ENCODE results near the gene MEGF6.

MEGF6 gene

DNA sequence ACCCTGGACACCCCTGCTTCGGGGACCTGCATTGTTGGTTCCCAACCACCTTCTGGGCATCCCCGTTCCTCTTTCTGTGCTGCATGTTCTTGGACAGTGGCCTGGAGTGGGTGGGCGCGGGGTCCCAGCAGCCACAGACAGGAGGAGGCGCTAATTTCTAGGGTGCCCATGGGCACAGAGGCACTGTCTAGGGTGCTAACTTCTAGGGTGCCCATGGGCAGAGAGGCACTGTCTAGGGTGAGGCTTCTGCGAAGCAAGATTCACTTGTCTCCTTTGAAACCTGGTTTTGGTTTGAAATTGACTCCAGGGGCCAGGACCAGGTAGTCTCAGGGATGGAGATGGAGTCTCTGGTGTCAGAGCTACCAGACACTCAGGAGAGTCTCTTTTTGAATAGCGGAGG, 815 bp upstream of the MEGF6 start:
- no peak for TF ChIP-seq ZNF274 (IDR thresholded peaks at IDR 0.05; ENCODE audit: low read depth, low read length)
- no peak overlapping the region for H3K4me3 ChIP-seq (ENCODE audit: low read length)

GRCh38 chr1:3610527-3611169, 660 bp downstream of the MEGF6 start:
- no peak overlapping the region for H3K4me3 ChIP-seq (ENCODE audit: low read length)
- TF ChIP-seq ZNF274 (IDR thresholded peaks at IDR 0.05; ENCODE audit: low read depth, low read length), result no peak

GRCh38 chr1:3609769-3610526, 1.4 kb downstream of the MEGF6 start:
- no peak for TF ChIP-seq ZNF274 (IDR thresholded peaks at IDR 0.05; ENCODE audit: low read depth, low read length)
- no peak overlapping the region for H3K4me3 ChIP-seq (ENCODE audit: low read length)

DNA sequence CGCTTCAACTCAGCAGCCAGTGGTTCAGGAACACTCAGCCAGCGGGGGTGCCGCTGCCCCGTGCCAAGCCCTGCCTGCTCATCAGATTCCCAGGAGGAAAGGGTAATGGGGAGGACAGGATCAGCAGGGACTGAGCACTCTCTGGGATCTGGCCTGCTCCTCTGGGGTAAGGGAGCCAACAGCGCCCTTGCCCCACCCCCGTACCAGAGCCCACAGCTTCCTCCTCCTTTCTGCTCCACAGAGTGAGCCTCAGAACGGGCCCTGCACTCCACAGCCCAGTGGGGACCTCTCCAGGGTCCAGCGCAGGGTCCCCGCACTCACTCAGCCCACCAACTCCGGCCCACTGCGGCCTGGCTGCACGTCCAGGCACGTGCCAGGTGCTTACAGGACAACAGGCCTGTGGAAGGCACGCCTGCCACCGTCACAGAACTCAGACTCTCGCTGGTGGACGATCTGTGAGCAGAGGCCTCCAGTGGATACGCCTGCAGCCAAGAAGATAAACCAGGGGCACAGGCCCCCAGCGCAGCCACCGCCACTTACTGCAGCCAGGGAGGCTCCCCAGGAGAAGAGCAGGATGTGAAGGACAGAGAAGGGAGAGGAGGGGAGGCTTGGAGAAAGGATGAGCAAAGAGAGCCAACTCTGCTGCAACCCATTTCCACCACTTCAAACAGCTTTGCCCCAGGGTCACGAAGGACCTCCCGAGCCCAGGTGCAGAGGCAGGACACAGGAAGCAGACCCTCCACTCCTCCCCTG, 2.1 kb downstream of the MEGF6 start:
- TF ChIP-seq ZNF274 (IDR thresholded peaks at IDR 0.05; ENCODE audit: low read depth, low read length), result no peak
- H3K4me3 ChIP-seq (ENCODE audit: low read length), result no peak overlapping the region

- no peak overlapping the region for H3K4me3 ChIP-seq (ENCODE audit: low read length)
- TF ChIP-seq ZNF274 (IDR thresholded peaks at IDR 0.05; ENCODE audit: low read depth, low read length), result no peak
Observed at GRCh38 chr1:3608154-3608553, 3.2 kb downstream of the MEGF6 start.

DNA sequence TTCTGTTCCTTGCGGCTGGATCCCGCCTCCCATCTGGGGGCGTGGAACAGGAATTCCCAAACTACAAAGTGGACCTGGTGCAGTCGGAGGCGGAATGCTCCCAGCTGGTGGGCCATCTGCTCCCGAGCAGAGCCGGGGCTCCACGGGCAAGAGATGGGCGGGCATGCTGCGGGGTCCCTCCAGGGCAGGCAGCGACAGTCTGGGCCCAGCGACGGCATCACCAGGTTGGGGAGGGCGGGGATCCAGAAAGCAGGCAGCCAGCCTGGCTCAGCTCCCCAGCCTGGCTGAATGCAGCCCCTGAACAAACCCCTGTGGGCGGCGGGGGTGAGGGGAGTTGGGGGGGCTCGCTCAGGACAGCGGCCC, 3.6 kb downstream of the MEGF6 start:
- H3K4me3 ChIP-seq (ENCODE audit: low read length), result no peak overlapping the region
- TF ChIP-seq ZNF274 (IDR thresholded peaks at IDR 0.05; ENCODE audit: low read depth, low read length), result no peak

DNA sequence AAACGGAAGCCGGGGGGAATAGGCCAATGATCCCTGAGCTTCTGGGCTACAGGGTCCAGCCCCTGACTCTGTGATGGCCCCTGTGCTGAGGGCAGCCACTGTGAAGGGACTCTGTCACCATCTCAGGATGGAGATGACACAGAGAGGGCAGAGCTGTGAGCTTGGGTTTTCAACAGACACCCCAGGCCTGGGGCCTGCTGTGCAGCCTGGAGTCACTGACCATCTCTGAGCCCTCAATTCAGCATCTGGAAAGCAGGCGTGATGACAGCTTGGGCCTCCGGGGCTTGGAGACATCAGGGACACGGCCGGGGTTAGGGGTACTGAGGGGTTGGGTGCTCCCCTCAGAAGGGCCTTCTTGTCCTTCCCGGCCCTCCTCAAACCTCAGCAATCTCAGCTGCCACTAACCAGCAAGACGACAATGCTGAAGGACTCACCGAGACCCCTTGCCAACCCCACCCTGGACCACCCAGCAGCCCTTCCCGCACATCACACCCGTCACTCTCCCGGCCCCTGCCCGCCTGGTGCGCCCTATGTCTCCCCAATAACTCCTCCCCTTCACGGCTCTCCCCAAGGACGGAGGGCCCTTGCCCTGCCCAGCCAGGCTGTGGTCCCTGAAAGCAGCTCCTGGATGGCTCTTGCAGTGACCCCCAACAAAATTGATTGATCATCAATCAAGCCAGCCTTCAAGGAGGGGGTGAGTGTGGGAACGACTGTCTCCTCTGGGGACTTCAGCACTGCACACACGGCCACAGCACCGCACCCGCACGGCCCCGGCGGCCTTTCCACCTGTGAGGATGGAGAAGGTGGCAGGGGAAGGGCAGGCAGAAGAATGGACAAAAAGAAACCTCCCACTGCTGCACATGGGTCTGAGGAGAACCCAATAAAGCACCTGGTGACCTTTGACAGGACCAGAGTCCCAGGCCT, 4.3 kb downstream of the MEGF6 start:
- TF ChIP-seq ZNF274 (IDR thresholded peaks at IDR 0.05; ENCODE audit: low read depth, low read length), result no peak
- no peak overlapping the region for H3K4me3 ChIP-seq (ENCODE audit: low read length)

DNA sequence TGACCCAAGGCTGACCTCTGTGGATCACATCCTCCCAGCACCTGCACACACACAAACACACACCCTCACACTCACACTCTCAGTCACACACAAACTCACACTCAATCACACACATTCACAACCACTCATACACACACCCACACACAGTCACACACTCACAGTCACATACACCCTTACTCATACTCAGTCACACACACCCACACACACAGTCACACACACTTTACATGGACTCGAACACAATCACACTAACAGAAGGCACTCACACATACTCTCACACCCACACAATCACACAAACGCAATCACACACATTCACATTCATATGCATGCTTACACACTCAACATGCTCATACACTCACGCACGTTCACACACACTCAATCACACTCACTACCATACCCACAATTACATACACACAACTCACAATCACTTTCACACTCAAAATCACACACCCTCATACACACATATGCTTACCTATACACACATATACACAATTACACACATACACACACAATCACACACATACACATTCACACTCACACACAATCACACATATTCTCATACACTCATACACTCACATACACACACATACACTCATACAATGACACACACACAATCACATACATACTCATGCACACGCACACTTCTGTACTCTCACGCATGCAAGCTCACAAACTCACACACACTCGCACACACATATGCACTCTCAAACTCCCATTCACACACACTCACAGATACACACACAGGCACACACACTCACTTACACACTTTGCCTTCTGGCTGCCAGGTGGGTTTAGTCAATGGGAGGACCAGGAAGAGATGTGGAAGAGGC, 6.1 kb downstream of the MEGF6 start:
- TF ChIP-seq ZNF274 (IDR thresholded peaks at IDR 0.05; ENCODE audit: low read depth, low read length), result no peak
- no peak overlapping the region for H3K4me3 ChIP-seq (ENCODE audit: low read length)

- no peak overlapping the region for H3K4me3 ChIP-seq (ENCODE audit: low read length)
- TF ChIP-seq ZNF274 (IDR thresholded peaks at IDR 0.05; ENCODE audit: low read depth, low read length), result no peak
Observed at GRCh38 chr1:3604468-3604974, 6.8 kb downstream of the MEGF6 start.

DNA sequence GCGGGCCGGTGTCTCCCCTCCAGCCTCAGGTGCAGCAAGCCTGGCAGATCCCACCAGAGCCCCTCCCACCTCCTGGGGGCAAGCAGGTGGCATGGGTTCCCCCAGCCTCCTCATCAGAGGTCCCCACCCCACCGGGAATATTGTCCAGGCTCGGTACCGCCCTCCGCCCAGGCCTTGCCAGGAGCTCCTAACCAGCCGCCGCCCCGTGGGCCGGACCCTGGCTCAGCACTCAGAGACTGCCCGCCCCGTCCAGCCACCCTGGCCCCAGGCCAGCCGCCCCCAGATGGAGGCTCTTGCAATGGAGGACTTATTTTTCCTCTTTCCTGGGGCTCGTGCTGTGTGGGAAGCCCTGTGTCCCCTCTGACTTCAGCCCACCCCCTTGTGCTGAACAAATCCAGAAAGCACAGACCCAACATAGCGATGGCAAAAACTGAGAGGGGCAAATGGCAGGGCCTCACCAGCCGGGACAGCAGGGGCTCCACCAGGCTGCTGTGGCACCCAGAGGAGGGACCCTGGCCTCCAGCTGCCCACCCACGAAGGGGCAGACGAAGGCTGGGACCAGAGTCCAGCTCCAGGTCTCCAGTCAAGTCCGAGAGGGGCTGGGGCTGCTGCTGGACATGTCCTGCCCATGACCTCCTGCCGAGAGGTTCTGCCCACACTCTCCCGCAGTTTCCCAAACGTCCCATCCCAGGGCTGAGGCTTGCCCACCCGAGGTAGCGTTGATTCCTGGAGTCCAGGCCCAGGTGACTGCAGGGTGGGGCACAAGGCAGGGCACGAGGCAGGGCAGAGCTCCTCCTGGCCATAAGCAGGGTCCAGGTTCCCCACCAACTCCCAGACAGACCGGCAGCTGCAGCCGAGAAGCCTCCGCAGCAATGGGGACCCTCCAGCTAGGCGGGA, 7.5 kb downstream of the MEGF6 start:
- no peak for TF ChIP-seq ZNF274 (IDR thresholded peaks at IDR 0.05; ENCODE audit: low read depth, low read length)

DNA sequence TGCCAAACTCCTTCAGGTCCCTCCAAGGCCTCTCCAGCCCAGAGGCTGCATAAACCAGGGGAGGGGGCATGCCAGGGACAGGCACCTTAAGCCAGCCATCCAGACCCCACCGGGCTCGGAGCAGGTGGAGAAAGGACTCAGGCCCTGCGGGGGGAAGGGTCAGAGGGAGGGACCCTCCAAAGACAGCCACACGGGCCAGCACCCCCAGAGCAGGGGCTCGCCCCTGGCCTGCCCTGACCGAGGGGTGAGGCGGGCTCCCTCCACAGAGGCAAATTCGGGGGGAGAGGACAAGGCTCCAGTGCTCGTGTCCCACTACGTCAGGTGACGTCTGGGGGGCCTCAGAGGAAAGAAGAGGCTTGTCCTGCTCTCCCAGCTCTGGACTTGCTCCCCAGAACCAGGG, 8.2 kb downstream of the MEGF6 start:
- no peak overlapping the region for H3K4me3 ChIP-seq (ENCODE audit: low read length)
- no peak for TF ChIP-seq ZNF274 (IDR thresholded peaks at IDR 0.05; ENCODE audit: low read depth, low read length)

More for the DNA sequence above, 7.5 kb downstream of the MEGF6 start:
- no peak overlapping the region for H3K4me3 ChIP-seq (ENCODE audit: low read length)

- no peak for TF ChIP-seq ZNF274 (IDR thresholded peaks at IDR 0.05; ENCODE audit: low read depth, low read length)
Observed at GRCh38 chr1:3602375-3602774, 8.9 kb downstream of the MEGF6 start.

More at GRCh38 chr1:3602375-3602774, 8.9 kb downstream of the MEGF6 start:
- H3K4me3 ChIP-seq (ENCODE audit: low read length), result no peak overlapping the region

Data from GM08714 (cell line).